K562 (cell line): ENCODE data around the gene HSD17B2. TPM values are rescaled to one million over a fixed set of nuclear protein-coding genes. Genes with fewer than 3 reads are reported as not detected.

Experiments used
- ATAC-seq: fragments of 200-7000 bp; cut with Tn5 transposase; 3 replicates; pipeline ENCODE4 v1.9.1; 2020; ENCODE audit warnings: moderate library complexity
- BruUV-seq: library from RNA; stranded (reverse); fragments of 400-500 nt; replicated peaks from 2 replicates; lab custom pipeline; 2021; lab: Mats Ljungman, UMichigan
- CTCF ChIA-PET: fragments of 300-600 bp; formaldehyde crosslinking; extraction: SDS; loops from one replicate; lab custom pipeline; 2021; ENCODE audit warnings: low intra/inter-chr PET ratio; lab: Yijun Ruan, JAX
- POLR2A ChIA-PET: fragments of 300-600, 350-650 bp; sonication (Branson Sonifier 250); formaldehyde crosslinking; extraction: SDS; loops from one replicate; lab custom pipeline; 2021; ENCODE audit warnings: antibody characterized with exemption, inconsistent platforms; lab: Yijun Ruan, JAX
- DNase-seq, 4 experiments: peaks; one replicate each; pipeline versions ENCODE4 v3.0.0 to v3.0.0-alpha.2; 2011 to 2018; ENCODE audit warnings: low spot score in 3 of 4, mixed read lengths in 3 of 4; ENCODE audit errors: extremely low read depth in 1 of 4
- FAIRE-seq: peaks from 2 replicates; lab custom pipeline; 2011; peaks lifted over from hg19 to GRCh38; lab: Jason Lieb, UNC
- H2AFZ ChIP-seq: 2 replicates; pipeline ENCODE4 v1.6.0; 2011; ENCODE audit warnings: low read depth, low read length, control low read depth, inconsistent platforms
- H3K27ac ChIP-seq: fragments of 200-600 bp; 3 replicates; pipeline ENCODE4 v1.8.0; 2011; ENCODE audit warnings: low read depth, mild to moderate bottlenecking, control low read depth, inconsistent platforms, low read length, moderate library complexity, mixed read lengths; ENCODE audit errors: extremely low read depth
- H3K27me3 ChIP-seq, 2 experiments: fragments of 300-600 bp in 1 of 2; 2 replicates in 1 of 2; 3 replicates in 1 of 2; pipeline versions ENCODE4 v1.6.0 to v1.8.0; 2011; ENCODE audit warnings: inconsistent platforms in 2 of 2, low read length in 2 of 2, mild to moderate bottlenecking in 1 of 2, mixed read lengths in 1 of 2, moderate library complexity in 1 of 2; ENCODE audit not compliant: control insufficient read depth in 2 of 2, insufficient read depth in 2 of 2
- H3K36me3 ChIP-seq: fragments of 300-600 bp; 3 replicates; pipeline ENCODE4 v1.8.0; 2011; ENCODE audit warnings: mild to moderate bottlenecking, low read length, inconsistent platforms; ENCODE audit not compliant: control insufficient read depth, insufficient read depth
- H3K4me1 ChIP-seq, 2 experiments: fragments of 200-600 bp in 1 of 2; replicated peaks in 1 of 2; 2 replicates in 1 of 2; 3 replicates in 1 of 2; pipeline versions ENCODE4 v1.5.1 to v1.8.0; 2011; ENCODE audit warnings: inconsistent platforms in 2 of 2, low read length in 2 of 2, mild to moderate bottlenecking in 1 of 2, mixed read lengths in 1 of 2, moderate library complexity in 1 of 2; ENCODE audit not compliant: control insufficient read depth in 2 of 2, insufficient read depth in 2 of 2
- H3K4me2 ChIP-seq: 2 replicates; pipeline ENCODE4 v1.6.1; 2011; ENCODE audit warnings: low read length, control low read depth, inconsistent platforms, mixed read lengths; ENCODE audit not compliant: insufficient read depth
- H3K4me3 ChIP-seq: fragments of 200-600 bp; sonication (generic), shearing (Covaris generic); 2 replicates; pipeline ENCODE4 v1.5.1; 2016; ENCODE audit warnings: control low read depth, inconsistent platforms
- H3K79me2 ChIP-seq: fragments of 200-600 bp; 3 replicates; pipeline ENCODE4 v1.8.0; 2011; ENCODE audit warnings: low read length, inconsistent platforms; ENCODE audit not compliant: control insufficient read depth, insufficient read depth
- H3K9ac ChIP-seq, 2 experiments: 2 replicates each; pipeline versions ENCODE4 v1.6.0 to v1.6.1; 2011; ENCODE audit warnings: low read depth in 2 of 2, low read length in 2 of 2, control low read depth in 1 of 2, inconsistent platforms in 1 of 2, mild to moderate bottlenecking in 1 of 2, mixed read lengths in 1 of 2; ENCODE audit not compliant: insufficient read depth in 1 of 2
- H3K9me1 ChIP-seq: one replicate; pipeline ENCODE4 v1.6.0; 2011; ENCODE audit warnings: inconsistent platforms, mild to moderate bottlenecking, low read length, moderate library complexity; ENCODE audit not compliant: control insufficient read depth, insufficient read depth
- H3K9me3 ChIP-seq: replicated peaks from 2 replicates; pipeline ENCODE4 v1.5.1; 2011; ENCODE audit warnings: low read depth, low read length, inconsistent platforms; ENCODE audit not compliant: control insufficient read depth, insufficient read depth
- H4K20me1 ChIP-seq: replicated peaks from 2 replicates; pipeline ENCODE4 v1.6.1; 2011; ENCODE audit warnings: low read length, inconsistent platforms, mixed read lengths; ENCODE audit not compliant: control insufficient read depth, insufficient read depth
- BMI1 ChIP-seq: fragments of 150-350 bp; IDR thresholded peaks from 2 replicates; pipeline ENCODE4 v1.6.1; 2014; ENCODE audit warnings: low read length
- CBX3 ChIP-seq, 2 experiments: IDR thresholded peaks; 1 replicate in 1 of 2; 2 replicates in 1 of 2; pipeline ENCODE4 v1.6.1; 2012; ENCODE audit warnings: inconsistent platforms in 2 of 2, low read length in 2 of 2, borderline replicate concordance in 1 of 2, control low read depth in 1 of 2
- CBX8 ChIP-seq: fragments of 200-600 bp; sonication (generic); IDR thresholded peaks from 2 replicates; pipeline ENCODE4 v1.6.1; 2012; ENCODE audit warnings: borderline replicate concordance, mixed run types, low read depth, mild to moderate bottlenecking, moderate library complexity, mixed read lengths, low read length, control low read depth, inconsistent platforms; ENCODE audit not compliant: poor library complexity, severe bottlenecking; ENCODE audit errors: extremely low read depth
- HCFC1 ChIP-seq: IDR thresholded peaks from 2 replicates; pipeline ENCODE4 v1.6.1; 2012; ENCODE audit warnings: low read depth, low read length, improper control_type of control experiment
- KDM4B ChIP-seq, 2 experiments: fragments of 450-650 bp in 1 of 2; sonication (generic) in 1 of 2; IDR thresholded peaks; 2 replicates each; pipeline ENCODE4 v1.6.1; 2016 to 2017; ENCODE audit warnings: borderline replicate concordance in 2 of 2, antibody characterized with exemption in 1 of 2, low read depth in 1 of 2, mild to moderate bottlenecking in 1 of 2
- PCBP1 ChIP-seq: fragments of 200-400 bp; formaldehyde crosslinking; IDR thresholded peaks from 2 replicates; pipeline ENCODE4 v1.6.1; 2018; ENCODE audit warnings: mild to moderate bottlenecking, low read depth, low read length; ENCODE audit not compliant: poor library complexity, severe bottlenecking
- PURB ChIP-seq: sonication (generic); formaldehyde crosslinking; IDR thresholded peaks from 2 replicates; pipeline ENCODE4 v1.9.0; 2021; ENCODE audit warnings: low read depth, mild to moderate bottlenecking, missing genetic modification reagents
- ZNF124 ChIP-seq: sonication (generic); formaldehyde crosslinking; IDR thresholded peaks from 2 replicates; pipeline ENCODE4 v1.8.1; 2022; ENCODE audit warnings: missing genetic modification reagents
- ZNF347 ChIP-seq: fragments of 450-650 bp; formaldehyde crosslinking; IDR thresholded peaks from 2 replicates; pipeline ENCODE4 v1.4.0; 2020; ENCODE audit warnings: low read depth, mild to moderate bottlenecking, moderate library complexity
- ZZZ3 ChIP-seq: fragments of 450-650 bp; IDR thresholded peaks from 2 replicates; pipeline ENCODE4 v1.6.1; 2016; ENCODE audit warnings: antibody characterized with exemption, mild to moderate bottlenecking, moderate library complexity
- WGBS: fragments of 100-300 bp; shearing (Covaris generic); methylation state at CpG from one replicate; pipeline ENCODE4 v1.1.6; 2016; ENCODE audit warnings: low coverage, mixed read lengths; ENCODE audit not compliant: insufficient coverage; ENCODE audit errors: missing lambda C conversion rate; 5-methylcytosine and 5-hydroxymethylcytosine counted together
- in situ Hi-C: fragments of 300-500 bp; cut with MboI; formaldehyde crosslinking; loops from 4 replicates; pipeline ENCODE4 v1.15.0; 2018; ENCODE audit warnings: inconsistent platforms, mixed read lengths
- intact Hi-C: fragments of 100-400 bp; cut with micrococcal nuclease; formaldehyde crosslinking; loops from 2 replicates; pipeline ENCODE4 v1.14.2; 2022
- polyA plus RNA-seq, 8 experiments: library from polyadenylated mRNA; depleted of rRNA in 4 of 8; stranded (reverse) in 5 of 8; unstranded in 3 of 8; fragments of >200 nt; fragmentation: Nextera tagmentation in 2 of 8; fragmentation: Illumina TruSeq in 1 of 8; extraction: Ambion mirVana in 2 of 8; extraction: Trizol in 1 of 8; gene quantifications; 2 replicates each; pipeline versions ENCODE4 v1.2.1 to v1.2.3, GENCODE V29; 2011 to 2014; ENCODE audit warnings: inconsistent platforms in 1 of 8, missing spikeins in 1 of 8
- total RNA-seq, 7 experiments: library from RNA; depleted of rRNA in 6 of 7; stranded (reverse); fragments of >200 nt in 6 of 7; fragmentation: Illumina TruSeq in 2 of 7; extraction: Trizol in 2 of 7; gene quantifications; 2 replicates each; pipeline versions ENCODE4 v1.2.1 to v1.2.3, GENCODE V29; 2011 to 2021; ENCODE audit warnings: low replicate concordance in 1 of 7
- TF ChIP-seq, protein P1 (sequence below): fragments of 450-650 bp; IDR thresholded peaks from 2 replicates; pipeline ENCODE4 v1.6.1; 2016; ENCODE audit warnings: mild to moderate bottlenecking

Gene HSD17B2
- total and polyA plus RNA-seq, 9 of the 15 experiments (the other 6 are each of a cell fraction or from before 2014, with no cell fraction given), result not detected

DNA sequence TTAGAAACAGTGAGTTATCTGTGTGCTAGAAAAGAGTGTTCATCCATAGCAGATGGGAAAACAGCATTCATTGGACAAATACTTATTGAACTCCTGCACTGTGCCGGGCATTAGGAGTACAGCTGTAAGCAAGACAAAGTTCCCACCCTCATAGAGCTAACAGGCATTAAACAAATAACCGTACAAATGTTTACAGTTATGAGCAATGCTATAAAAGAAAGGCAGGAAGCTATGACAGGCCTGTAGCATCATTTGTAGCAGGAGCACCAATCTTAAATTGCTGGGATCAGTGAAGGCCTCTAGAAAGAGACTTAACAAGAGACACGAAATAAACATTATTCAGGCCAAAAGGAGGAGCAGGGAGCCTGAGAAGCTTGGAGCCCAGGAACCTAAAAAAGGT, 39.4 kb upstream of the HSD17B2 start:
- Histone ChIP-seq H3K4me3 (no peak overlapping the region), H3K36me3 (no peaks in the 10 kb centered on the region), H4K20me1 (no peaks in the 10 kb centered on the region), H3K27me3 (peaks cover 0 to 15% of the 10 kb centered on the region in 2 experiments; a peak in 2 of 5 replicates), H3K4me1 (no peaks in the 10 kb centered on the region; a peak in 1 of 5 replicates), H2AFZ (no peak overlapping the region), H3K9me1 (no peaks in the 10 kb centered on the region), H3K9ac (no peak overlapping the region), H3K79me2 (no peaks in the 10 kb centered on the region), H3K9me3 (no peaks in the 10 kb centered on the region), H3K27ac (no peak overlapping the region), H3K4me2 (no peak overlapping the region)
- 0% methylated on average over 3 of the region's 3 CpGs for WGBS
- POLR2A ChIA-PET, result interaction anchor here (0.7 kb wide), 1 partner anchor 74 kb away, joined by 3 read pairs; no protein-coding TSS in a partner anchor
- ATAC-seq (no peak), DNase-seq (no peak), FAIRE-seq (no peak)
- CTCF ChIA-PET, result no interaction called here
- in situ Hi-C loops, result no loop called here
- no TSS peak for BruUV-seq
- intact Hi-C loops, result loop anchor here (5.0 kb wide), 2 partner anchors 53 to 98 kb away; no protein-coding TSS in a partner anchor
- TF ChIP-seq PURB (no peak), BMI1 (no peak), ZNF347 (CRISPR knock-in tag) (no peak), CBX3 (IDR thresholded peaks at IDR 0.05; ENCODE audit: borderline replicate concordance in 1 of 2, low read length in 2 of 2) (no peak), PCBP1 (no peak), ZNF124 (CRISPR knock-in tag) (no peak), KDM4B (IDR thresholded peaks at IDR 0.05; ENCODE audit: borderline replicate concordance in 2 of 2, low read depth in 1 of 2) (no peak), ZZZ3 (no peak), CBX8 (no peak), HCFC1 (no peak)
- TF ChIP-seq, protein P1, sequence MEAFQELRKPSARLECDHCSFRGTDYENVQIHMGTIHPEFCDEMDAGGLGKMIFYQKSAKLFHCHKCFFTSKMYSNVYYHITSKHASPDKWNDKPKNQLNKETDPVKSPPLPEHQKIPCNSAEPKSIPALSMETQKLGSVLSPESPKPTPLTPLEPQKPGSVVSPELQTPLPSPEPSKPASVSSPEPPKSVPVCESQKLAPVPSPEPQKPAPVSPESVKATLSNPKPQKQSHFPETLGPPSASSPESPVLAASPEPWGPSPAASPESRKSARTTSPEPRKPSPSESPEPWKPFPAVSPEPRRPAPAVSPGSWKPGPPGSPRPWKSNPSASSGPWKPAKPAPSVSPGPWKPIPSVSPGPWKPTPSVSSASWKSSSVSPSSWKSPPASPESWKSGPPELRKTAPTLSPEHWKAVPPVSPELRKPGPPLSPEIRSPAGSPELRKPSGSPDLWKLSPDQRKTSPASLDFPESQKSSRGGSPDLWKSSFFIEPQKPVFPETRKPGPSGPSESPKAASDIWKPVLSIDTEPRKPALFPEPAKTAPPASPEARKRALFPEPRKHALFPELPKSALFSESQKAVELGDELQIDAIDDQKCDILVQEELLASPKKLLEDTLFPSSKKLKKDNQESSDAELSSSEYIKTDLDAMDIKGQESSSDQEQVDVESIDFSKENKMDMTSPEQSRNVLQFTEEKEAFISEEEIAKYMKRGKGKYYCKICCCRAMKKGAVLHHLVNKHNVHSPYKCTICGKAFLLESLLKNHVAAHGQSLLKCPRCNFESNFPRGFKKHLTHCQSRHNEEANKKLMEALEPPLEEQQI, result no peak
